Stromal cell of bone marrow (primary cell): ENCODE measurements around the gene C13orf46.

Experiments
- DNase-seq: peaks from one replicate; pipeline ENCODE4 v3.0.0-alpha.2; 2012; ENCODE audit warnings: low read depth

C13orf46 gene

DNA sequence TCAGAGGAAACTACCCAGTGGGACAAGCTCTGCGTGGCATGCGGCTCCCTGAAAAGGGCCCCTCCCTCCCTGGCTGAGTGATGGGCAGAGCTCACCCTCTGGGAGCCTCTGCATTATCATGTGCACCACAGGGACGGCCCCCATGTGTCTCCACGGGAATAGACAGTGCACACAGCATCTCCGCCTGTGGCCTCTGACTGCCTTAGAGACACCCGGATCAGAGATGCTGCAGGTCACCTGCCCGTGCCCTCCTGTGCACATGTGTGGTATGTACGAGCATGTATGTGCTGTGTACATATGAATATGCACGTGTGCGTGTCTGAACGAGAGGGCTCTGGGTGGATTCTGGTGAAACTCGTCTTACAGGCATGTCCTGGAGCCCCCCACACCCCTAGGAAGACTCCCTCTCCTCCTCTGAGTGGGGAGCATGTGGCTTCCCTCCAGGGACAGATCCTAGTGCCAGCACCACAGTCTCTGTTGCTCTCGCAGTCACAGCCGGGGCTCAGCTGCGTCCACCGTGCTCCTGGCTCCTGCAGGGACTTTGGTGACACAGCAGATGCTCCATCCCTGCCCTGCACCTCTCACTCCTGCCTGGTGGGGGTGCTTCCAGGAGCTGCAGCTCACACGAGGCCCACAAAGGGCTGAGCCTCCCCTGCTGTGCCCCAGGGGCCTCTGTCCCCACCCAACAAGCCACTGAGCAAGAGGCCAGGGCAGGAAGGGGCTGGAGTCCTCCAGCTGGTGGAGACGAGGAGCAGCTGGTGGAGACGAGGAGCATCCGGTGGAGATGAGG, 19.6 kb downstream of the C13orf46 start:
- no peak for DNase-seq

DNA sequence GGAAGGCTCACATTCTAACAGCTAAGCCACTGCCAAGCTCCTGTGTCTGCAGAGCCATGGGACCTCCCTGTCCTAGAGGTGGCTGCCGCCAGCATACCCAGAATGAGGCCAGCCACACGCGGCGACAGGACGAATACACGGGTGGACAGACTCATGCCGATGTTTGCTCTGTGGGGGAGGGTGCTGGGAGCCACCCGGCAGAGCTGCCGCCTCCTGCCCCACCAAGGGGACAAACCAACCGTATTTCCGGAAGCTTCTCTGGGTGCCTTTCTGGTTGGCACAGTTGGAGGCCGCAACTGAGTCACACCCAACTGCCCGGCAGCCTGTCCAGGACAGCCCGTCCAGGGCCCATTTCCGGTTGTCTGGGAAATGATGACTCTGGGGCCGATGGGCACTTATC, 20.3 kb downstream of the C13orf46 start:
- DNase-seq, result no peak

DNA sequence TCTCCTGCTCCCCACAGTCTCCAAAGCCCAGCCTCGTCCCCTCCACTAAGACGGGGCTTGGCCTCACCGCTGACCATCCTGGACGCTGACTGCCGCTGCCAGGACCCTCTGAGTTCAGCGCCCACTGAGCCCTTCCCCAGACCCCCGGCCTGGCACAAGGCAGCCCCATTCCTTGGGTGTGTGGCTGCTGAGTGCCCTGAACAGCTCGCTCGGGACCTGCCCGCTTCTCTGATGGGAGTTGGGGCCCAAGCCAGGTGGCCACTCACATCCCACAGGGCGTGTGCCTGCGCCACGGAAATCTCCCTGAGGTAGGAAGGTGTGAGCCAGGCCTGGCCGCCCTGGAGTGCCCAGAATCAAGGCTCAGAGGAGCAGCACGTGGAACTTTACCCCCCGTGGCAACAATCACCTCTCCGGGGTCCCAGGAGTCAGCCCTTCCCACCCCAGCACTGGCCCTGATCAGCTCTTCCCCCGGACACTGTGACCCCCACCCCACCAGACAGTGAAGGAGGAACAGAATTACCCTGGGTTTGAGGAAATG, 20.8 kb downstream of the C13orf46 start:
- DNase-seq, result no peak

DNA sequence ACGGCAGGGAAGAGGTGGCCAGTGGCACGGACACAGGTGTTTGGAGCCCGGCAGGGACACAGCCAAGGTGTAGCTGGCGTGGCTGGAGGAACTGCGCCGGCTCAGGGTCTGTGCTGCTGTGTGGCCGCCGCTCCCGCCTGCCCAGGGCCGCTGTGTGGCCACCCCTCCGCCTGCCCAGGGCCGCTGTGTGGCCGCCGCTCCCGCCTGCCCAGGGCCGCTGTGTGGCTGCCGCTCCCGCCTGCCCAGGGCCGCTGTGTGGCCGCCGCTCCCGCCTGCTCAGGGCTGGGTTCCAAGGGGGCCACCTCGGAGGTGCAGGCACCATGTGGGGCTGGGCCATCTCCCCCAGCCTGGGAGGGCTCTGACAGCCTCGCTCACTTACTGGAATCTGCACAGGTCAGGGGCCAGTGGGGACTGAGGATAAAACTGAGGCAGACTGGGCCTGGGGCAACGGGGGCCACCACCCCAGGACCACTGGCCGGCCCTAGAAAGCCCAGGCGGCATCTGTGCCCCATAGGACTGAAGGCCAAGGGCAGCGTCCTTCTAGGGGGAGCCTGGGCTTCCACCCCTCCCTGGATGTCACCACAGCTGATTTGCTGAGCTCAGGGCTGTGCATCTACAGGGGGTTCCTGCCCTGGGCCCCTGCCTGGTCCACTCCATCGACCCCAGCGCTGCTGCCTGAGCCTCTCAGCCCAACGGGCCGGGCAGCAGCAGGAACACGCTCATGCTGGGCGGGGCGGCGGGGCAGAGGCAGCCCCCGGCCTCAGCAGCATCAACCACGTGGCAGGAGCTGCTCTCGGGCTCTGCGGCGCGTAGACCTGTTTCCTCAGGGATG, 21.5 kb downstream of the C13orf46 start:
- no peak for DNase-seq

DNA sequence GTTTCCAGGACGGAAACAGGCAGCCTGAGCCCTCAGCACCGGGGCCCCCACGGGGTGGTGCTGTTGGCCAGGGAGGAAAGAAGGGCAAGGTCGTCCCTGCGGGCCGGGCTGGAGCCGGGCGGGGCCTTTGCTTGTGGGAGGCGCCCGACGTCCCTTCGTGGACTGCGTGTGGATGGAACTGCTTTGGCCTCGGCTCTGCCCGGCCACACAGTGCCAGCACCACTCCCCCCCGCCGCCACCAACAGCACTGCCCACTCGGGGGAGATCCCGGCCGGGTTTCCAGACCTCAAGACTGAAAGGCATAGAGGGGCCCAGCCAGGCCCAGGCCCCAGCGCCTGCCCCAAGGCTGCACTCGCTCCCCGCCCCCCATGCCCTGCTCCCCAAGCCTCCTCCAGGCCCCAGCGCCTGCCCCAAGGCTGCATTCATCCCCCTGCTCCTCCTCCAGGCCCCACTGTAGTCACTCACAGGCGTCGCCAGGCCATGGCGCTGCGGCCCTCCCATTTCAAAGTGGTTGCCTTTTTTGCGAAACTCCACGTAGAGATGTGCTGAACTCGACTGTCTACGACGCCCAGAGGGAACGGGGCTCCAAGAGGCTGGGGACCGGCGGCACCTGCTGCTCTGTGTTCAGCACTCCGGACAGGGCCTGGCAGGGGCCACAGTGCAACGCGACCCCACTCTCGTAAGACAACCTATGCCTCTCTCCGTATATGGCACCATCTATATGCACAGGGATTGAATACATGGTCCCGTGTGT, 22.5 kb downstream of the C13orf46 start:
- DNase-seq, result peak; percentile 50

DNA sequence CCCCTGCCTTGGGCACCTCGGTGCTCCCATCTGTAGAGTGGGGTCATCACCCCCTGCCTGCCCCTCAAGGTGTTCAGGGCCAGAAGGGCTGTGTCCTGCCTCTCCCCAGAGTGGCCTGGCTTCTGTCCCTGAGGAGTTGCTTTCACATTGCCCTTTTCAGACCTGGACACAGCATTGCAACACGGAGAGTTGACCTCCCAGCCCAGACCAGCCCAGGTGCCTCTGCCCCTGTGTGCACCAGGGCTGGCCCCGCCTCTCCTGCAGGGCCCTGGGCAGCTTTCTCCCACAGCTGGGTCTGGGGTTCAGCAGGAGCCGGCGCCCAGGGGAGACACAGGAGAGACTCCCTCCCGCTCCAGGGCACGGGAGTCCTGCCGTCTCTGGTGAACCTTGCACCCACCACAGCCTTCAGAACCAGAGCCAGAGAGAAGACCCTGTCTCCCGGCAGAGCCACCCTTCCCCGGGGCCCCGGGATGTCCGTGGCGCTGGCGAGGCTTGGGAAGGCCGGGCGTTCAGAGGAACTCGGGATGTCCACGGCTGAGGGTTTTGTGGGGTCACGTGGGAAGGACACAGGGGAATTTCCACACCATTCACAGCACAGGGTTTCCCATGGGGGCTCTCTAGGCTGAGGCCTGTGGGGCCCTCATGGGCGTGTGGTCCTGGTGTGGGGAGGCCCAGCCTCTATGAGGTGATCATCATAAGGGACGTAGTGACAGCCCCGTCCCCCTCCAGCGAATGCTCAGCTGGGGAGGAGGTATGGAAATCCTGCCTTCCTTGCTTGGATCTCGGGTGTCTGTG, 23.2 kb downstream of the C13orf46 start:
- no peak for DNase-seq

DNA sequence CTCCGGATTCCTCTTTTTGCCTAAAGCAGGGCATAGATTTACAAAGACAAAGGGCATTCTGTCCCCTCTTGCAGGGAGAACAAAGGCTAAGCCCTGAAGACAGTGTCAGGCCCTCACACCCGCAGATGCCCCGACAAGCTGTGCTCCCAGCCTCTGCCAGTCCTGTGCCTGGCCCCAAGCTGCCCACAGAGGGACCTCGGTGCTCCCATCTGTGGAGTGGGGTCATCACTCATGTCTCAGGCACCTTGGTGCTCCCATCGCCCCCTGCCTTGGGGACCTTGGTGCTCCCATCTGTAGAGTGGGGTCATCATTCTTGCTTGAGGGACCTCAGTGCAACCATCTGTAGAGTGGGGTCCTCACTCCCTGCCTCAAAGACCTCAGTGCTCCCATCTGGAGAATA, 24.3 kb downstream of the C13orf46 start:
- no peak for DNase-seq

DNA sequence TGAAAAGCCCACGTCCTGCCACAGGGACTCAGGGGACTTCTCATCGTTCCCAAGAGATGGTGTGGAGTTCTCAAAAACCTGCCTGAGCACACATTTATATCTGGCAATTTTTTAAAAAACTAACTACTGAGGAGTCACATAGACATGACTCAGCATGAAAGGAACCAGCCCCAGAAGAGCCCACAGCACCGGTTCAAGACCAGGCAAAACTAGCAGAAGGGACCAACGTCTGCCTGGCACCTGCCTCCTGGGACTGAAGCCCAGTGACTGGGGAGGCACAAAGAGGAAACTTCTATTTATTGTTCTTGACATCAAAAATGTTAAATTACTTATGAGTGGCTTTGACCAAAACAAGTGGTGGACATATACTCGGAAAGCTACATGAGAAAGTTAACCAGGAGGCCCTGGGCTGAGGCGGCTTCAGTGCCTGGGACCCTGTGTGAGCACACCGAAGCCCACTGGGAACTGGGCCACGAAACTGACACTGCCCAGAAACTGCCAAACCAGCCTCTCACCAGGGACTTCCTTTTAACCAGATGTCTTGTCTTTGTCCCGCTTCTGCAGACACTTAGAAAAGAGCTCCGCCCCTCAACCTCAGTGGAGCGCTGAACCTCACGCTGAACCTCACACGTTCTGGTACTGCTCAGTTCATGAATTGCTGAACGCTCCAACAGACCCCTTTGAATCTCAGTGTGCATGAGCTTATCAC, 25.7 kb downstream of the C13orf46 start:
- DNase-seq, result no peak

DNA sequence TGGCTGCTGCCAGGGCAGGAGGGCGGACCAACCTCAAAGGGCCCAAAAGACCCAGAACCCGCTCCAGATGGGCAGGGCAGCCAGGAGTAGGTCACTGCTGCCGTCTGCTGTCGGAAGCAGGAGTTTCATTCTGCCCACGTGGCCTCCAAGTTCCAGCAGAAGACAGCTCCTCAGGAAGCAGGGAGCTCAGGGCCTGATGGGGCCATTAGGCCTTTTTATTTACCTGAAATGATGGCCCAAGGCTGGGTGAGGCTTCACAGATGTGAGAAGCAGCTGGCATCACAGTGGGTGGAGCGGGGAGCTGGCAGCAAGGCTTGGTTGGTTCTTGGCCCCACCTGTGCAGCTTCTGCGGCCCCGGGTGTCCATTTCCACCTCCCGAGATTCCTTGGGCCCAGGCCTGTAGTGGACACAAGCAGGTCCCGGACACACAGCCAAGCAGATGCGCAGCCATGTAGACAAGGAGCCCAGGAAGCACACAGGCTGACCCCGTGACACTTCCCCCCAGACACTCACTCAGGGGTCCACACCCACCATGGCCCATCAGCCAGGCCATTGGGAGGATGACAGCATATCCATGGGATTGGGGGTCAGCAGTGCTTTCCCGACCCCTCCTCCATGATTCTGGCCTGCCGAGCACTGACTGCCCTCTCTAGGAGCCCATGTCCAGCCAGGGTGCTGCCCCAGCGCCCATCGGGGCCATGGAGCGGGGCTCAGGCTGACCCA, 26.4 kb downstream of the C13orf46 start:
- no peak for DNase-seq

DNA sequence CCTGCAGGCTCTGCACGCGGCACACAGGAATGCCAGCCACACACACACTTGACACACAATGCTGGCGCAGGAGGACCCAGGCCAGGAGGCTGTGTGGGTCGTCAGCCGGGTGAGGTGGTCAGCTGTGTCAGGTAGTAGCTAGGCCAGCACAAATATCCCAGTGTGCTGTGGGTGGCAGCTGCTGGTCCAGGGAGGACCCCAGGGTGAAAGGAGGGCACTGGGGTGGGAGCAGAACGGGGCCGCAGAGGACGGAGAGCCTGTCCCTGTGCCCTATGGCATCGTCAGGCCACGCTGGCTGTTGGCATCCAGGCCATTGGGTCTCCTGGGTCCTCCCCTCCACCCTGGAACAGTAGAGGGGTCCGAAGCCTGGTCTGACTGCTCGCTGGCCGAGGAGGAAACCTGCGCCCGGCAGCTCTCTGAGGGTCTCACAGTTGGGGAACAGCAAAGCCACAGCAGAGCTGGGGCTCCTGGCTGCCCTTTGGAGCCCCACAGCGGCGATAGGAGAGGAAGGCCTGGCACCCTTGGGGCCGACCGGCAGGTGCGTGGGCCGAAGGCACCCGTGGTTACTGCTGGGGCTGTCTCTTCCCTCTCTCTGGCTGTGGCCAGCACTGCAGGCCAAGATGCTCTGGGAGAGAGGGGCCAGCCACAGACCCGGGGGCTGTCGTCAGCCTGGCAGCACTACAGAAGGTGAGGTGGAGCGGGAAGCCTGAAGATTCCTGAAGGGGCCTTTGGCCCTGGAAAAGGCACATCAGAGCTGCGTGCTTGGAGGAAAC, 27.3 kb downstream of the C13orf46 start:
- DNase-seq, result no peak

DNA sequence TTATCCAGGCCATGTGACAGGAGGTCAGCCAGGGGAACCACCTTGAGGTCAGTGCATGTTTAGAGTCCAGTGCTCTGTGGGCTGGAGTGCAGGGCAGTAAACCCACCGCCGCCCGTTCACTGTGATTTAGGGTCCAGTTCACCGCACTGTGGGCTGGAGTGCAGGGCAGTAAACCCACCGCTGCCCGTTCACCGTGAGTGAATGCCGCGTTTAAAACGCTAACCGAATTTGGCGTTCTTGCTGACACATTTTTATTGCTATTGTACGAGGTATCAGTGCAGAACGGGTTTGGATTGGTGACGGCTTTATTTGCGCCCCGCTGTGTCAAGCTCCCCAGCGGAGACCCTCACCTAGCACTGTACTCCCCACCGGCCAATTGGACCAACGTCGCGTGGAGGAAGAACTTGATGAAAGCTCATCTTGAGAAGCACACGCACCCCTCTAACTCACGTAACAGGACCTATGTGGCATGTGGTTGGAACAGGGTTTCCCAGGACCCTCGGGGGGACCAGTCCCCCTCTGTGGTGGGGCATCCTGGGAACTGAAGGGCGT, 27.9 kb downstream of the C13orf46 start:
- DNase-seq, result no peak

DNA sequence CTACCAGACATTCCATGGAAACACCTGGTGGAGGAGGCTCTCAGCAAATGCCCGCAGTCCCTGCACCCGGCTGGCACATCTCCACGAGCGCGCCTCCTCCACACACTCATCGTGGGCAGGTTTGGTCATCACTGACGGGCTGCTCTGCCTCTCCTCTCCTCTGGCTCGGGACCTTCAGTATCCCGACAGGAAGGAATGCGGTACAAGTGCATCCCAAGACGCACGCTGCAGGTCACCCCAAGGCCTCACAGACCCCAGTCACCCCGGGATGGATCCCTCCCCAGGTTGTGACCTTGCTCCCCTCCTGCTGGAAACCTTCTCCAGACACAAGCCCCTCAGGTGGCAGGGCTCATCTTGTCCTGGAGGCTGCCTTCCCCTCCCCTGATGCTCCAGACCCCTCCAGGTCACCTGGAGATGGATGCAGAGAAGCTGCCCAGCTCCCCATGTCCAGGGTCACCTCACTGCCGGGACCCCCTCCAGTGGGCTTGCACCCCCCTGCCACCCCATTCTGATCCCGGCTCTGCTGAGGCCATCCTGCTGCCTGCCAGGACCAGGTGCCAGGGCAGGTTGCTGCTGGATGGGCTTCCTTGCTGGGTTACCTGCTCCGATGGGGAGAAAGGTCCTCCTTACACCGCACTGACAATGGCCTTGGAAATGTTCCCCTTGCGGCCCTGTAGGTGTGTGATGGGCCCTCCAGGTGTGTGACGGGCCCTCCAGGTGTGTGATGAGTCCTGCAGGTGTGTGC, 29.9 kb downstream of the C13orf46 start:
- DNase-seq, result no peak

DNA sequence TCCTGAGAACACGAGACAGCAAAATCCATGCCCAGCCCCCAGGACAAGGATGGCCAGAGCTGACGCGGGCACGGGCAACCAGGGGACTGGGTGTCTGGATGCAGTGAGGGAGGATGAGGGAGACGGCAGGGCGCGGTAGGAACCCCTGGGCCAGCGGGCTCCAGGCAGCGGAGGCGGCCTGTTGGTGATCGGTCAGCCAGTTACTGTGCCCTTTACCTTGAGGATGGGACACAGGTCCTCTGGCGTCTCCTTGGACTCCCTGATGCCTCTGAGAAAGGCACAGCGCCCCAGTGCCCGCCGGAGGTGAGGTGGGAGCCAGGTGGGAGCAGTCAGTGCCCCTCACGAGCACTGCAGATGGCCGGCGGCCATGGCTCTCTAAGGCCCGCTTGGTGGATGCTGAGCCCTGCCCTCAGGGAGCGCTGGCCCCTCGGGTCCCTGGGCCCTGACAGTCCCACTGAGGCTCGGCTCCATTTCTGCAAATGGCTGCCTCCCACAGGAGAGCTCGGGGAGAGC, 31.2 kb downstream of the C13orf46 start:
- DNase-seq, result no peak

DNA sequence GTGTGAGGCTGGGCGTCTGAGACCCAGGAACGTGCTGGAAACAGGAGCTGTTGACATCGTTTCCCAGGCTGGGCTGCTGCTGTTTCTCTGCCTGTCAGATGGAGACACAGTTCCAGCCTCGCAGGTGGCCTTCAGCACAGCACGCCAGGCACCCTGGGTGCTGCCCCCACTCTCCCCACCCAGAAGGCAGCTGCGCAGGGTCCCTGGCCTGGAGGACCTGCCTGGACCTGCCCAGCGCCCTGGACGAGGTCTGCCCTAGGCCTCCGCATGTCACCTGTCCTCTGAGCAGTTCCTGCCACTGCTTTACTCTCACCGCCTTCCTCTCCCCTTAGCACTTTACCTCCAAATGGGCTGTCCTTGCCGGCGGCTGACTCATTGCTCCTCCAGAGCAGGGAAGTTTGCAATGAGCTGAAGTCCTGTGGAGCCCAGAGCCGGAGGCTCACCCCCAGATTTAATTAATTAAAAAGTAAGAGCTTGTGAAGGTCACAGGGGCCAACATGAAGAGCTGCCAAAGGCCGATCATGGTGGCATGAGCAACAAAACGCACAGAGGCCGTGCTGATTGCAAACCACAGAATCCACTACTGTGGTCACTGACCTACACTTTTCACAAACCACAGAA, 32.2 kb downstream of the C13orf46 start:
- DNase-seq, result no peak

DNA sequence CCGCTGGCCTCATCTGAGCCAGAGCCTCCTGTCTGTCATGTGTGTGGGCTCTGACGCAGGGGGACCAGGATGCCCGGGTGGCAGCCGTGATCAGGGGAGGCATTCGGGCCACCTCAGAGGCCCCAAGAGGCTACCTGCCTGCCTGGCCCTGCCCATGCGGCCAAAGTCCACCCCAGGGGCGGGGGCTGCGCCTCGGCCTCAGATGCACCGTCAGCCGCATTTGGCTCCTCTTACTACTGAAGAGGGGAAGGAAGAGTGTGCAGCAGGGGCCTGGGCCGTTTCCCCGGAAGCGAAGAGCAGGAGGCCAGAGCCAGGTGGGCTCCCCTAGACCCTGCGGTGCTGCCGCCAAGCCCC, 34.0 kb downstream of the C13orf46 start:
- DNase-seq, result no peak

DNA sequence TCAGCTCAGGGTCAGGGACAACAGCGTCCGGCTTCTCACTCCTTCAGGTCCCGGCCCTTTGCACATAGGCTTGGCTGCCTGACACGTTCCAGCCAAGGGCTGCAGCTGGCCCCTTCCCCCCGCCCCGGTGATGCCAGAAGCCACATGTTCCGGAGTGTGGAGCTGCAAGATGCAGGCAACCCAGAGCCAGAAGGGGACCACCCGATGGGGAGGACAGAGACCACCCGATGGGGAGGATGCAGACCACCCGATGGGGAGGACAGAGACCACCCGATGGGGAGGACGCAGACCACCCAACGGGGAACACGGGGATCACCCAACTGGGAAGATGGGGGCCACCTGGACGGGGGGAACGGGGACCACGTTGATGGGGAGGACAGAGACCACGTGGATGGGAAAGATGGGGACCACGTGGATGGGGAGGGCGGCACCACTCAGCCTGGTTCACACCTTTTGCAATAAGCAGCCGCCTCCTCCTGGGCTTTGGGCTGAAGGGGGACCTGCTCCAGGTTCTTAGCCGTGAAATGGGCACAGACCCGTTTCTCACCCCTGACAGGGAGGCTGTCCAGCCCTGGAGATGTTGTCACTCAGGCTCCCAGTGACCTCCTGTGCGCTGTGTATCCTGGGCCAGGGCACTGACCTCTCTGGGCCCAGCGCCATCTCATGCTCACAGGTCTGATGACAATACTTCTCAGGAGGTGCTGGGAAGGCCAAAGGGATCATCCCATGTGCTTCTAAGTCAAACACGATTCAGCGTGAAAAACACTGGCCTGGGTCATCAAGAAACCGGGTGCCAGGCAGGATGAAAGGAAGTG, 34.5 kb downstream of the C13orf46 start:
- DNase-seq, result no peak

DNA sequence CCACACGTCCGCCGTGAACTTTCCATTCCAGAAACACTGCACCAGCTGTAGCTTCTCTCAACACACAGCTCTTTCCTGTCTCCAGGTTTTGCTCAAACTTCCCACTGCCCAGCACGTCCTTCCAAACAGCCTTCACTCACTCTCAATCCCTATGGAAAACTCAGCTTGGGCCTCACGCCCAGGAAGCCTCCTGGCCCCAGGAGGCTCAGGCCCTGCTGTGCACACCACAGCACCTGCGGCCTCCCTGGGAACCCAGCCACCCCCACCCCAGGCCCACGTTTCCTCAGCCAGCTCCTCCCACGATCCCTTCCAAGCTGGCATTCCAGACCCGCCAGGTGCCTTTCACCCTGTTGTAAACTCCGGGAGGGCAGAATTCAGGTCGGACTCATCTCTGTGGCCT, 35.2 kb downstream of the C13orf46 start:
- no peak for DNase-seq
